Activated CD8-positive, alpha-beta T cell treated with anti-CD3 and anti-CD28 coated beads, Interleukin-2, amount 10 ng/mL, durations not matched to agents 7 days and 5 days (primary cell): ENCODE measurements around the gene SLC44A2. TPM values are rescaled to one million over a fixed set of nuclear protein-coding genes. Genes with fewer than 3 reads are reported as not detected.

Experiments
- ATAC-seq: fragments of 150-1000 bp; cut with Tn5 transposase; one replicate; pipeline ENCODE4 v1.10.0; 2021; ENCODE audit warnings: moderate library complexity
- CTCF ChIA-PET: fragments of 350-600 bp; sonication (Branson Sonifier 250); formaldehyde crosslinking; loops from one replicate; lab custom pipeline; 2021; ENCODE audit warnings: antibody characterized with exemption; lab: Charles Lee
- POLR2A ChIA-PET: fragments of 350-600 bp; sonication (Branson Sonifier 250); formaldehyde crosslinking; loops from one replicate; lab custom pipeline; 2021; ENCODE audit warnings: antibody characterized with exemption; lab: Charles Lee
- DNase-seq: peaks from one replicate; pipeline ENCODE4 v3.0.0-alpha.2; 2020
- H3K27ac Mint-ChIP-seq: one replicate; pipeline ENCODE4 v1.8.0; 2021; ENCODE audit warnings: mild to moderate bottlenecking, mixed read lengths
- H3K27me3 Mint-ChIP-seq: one replicate; pipeline ENCODE4 v1.8.0; 2021; ENCODE audit warnings: low read depth, mixed read lengths
- H3K36me3 Mint-ChIP-seq: one replicate; pipeline ENCODE4 v1.8.0; 2021; ENCODE audit warnings: low read depth, mixed read lengths
- H3K4me1 Mint-ChIP-seq: one replicate; pipeline ENCODE4 v1.8.0; 2021; ENCODE audit warnings: low read depth, mixed read lengths
- H3K4me3 Mint-ChIP-seq: one replicate; pipeline ENCODE4 v1.8.0; 2021; ENCODE audit warnings: mild to moderate bottlenecking, mixed read lengths
- H3K9me3 Mint-ChIP-seq: one replicate; pipeline ENCODE4 v1.8.0; 2022; ENCODE audit warnings: mixed read lengths; ENCODE audit not compliant: insufficient read depth
- total RNA-seq, 2 experiments: library from RNA; stranded (reverse); gene quantifications; one replicate each; pipeline ENCODE4 v1.2.3, GENCODE V29; 2021

Gene SLC44A2
- total RNA-seq, 2 experiments from 2014 or later: 112 to 121 TPM

DNA sequence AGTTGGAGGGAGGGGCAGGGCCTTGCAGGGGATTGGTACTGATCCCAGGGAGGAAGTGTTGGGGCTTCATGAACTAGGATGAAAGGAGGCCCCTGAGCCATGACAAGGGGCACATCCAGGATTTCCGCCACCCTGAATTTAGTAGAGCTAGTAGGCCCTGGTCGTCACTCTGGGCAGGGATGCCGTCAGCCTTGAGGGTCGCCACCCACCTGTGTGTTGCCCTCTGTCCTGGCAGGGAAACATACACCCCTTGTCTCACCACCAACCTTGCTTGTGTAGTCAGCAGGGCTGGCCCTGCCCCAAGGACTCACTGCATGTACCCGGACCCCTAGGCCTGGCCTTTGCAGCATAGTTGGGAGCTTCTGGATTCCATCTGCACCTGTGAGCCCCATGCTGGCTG lies 66.5 kb downstream of the SLC44A2 start:
- Mint-ChIP-seq H3K36me3 (peaks cover 49% of the 10 kb centered on the region), H3K4me3 (no peak overlapping the region), H3K27ac (no peak overlapping the region), H3K27me3 (peaks cover 2% of the 10 kb centered on the region), H3K4me1 (peaks cover 17% of the 10 kb centered on the region), H3K9me3 (no peaks in the 10 kb centered on the region)
- ChIA-PET POLR2A (interaction anchor here (0.8 kb wide), 1 partner anchor 31 kb away, joined by 3 read pairs; no protein-coding TSS in a partner anchor), CTCF (interaction anchor here (2.6 kb wide), 1 partner anchor 8 kb away, joined by 12 read pairs; no protein-coding TSS in a partner anchor)
- ATAC-seq (no peak), DNase-seq (no peak)

DNA sequence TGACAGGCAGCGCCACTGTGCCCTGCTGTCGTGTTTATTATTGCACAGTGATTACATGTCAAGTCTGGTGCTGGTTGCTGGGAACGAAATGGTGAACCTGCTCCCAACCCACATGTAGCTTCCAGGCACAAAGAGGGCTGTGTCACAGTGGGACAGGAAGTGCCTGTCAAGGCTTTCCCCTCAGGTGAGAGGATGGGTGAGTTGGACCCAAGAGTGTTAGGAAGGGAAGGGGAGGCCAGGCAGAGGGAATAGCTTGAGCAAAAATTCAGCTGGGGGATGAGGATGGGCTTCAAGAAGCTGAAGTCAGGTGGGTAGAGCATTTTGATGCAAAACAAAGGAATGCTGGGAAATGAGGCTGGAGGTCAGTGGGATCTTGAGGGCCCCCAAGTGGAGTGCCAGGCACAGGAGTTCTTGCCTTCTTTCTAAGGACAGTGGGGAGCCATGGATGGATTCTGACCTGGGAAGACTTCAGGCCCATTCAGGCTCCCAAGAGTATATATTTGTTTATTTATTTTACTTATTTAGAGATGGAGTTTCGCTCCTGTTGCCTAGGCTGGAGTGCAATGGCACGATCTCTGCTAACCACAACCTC lies 67.4 kb downstream of the SLC44A2 start:
- no peak overlapping the region for H3K27ac Mint-ChIP-seq
- H3K27me3 Mint-ChIP-seq: peaks cover 8% of the 10 kb centered on the region
- ChIA-PET CTCF (interaction anchor here (0.6 kb wide), 1 partner anchor 34 kb away, joined by 3 read pairs; no protein-coding TSS in a partner anchor), POLR2A (interaction anchor here (0.6 kb wide), 1 partner anchor 34 kb away, joined by 3 read pairs; no protein-coding TSS in a partner anchor)
- H3K9me3 Mint-ChIP-seq: no peaks in the 10 kb centered on the region
- peaks cover 17% of the 10 kb centered on the region for H3K4me1 Mint-ChIP-seq
- no peak overlapping the region for H3K4me3 Mint-ChIP-seq
- ATAC-seq: no peak
- no peak for DNase-seq
- peaks cover 42% of the 10 kb centered on the region for H3K36me3 Mint-ChIP-seq

Other genes with a start within 250 kb of the SLC44A2 start
- 100 to 1,000 TPM; 216 to 240 TPM for gene TYK2, start 245.0 kb upstream of the SLC44A2 start, total RNA-seq
- gene CDC37, start 222.0 kb upstream of the SLC44A2 start, total RNA-seq: 100 to 1,000 TPM; 264 to 288 TPM
- gene PDE4A, start 205.0 kb upstream of the SLC44A2 start, total RNA-seq: 10 to 100 TPM; 54.2 to 56.0 TPM
- 10 to 100 TPM; 89.4 to 92.1 TPM for gene KEAP1, start 122.2 kb upstream of the SLC44A2 start, total RNA-seq
- under 1 TPM; 0.89 to 0.95 TPM for gene S1PR5, start 108.1 kb upstream of the SLC44A2 start, total RNA-seq
- 10 to 100 TPM; 46.1 to 46.9 TPM for gene ATG4D, start 81.6 kb upstream of the SLC44A2 start, total RNA-seq
- 10 to 100 TPM; 64.0 to 72.8 TPM for gene KRI1, start 59.5 kb upstream of the SLC44A2 start, total RNA-seq
- gene CDKN2D, start 56.6 kb upstream of the SLC44A2 start, total RNA-seq: 10 to 100 TPM; 86.0 to 88.7 TPM
- not detected for gene AP1M2, start 38.2 kb upstream of the SLC44A2 start, total RNA-seq
- gene ILF3, start 28.8 kb downstream of the SLC44A2 start, total RNA-seq: 100 to 1,000 TPM; 407 to 408 TPM
- 10 to 100 TPM; 36.5 to 36.6 TPM for gene QTRT1, start 75.9 kb downstream of the SLC44A2 start, total RNA-seq
- gene DNM2, start 92.5 kb downstream of the SLC44A2 start, total RNA-seq: 100 to 1,000 TPM; 239 to 240 TPM
- 10 to 100 TPM in 1 of 2 experiments, 1 to 10 TPM in 1; 9.3 to 11.2 TPM for gene TMED1, start 210.7 kb downstream of the SLC44A2 start, total RNA-seq
- 1 to 10 TPM; 1.1 to 2.2 TPM for gene C19orf38, start 222.9 kb downstream of the SLC44A2 start, total RNA-seq
- 10 to 100 TPM; 33.2 to 33.4 TPM for gene CARM1, start 246.0 kb downstream of the SLC44A2 start, total RNA-seq